ENCODE data around the gene CLPSL2.

CLPSL2 gene

DNA sequence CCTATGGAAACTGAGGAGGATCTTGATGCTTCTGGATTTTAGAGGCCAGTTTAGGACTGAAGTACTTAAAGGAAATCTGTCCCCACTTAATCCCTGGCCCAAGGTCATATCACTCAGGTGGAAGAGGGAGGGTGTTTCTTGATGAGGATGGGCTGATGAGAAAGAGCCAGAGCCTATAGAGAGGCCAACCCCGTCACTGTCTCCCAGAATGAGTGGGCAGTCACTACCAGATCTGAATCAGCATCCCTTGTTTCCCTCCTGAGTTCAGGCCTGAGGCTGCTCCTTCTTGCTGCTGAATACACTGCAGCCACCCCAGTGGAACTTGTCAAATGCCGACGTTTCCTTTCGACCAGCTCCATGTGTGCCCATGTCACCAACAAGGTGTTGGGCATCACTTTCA is 24.8 kb upstream of the CLPSL2 start:
- H3K27ac ChIP-seq: no peak overlapping the region
- TF ChIP-seq CTCF (conservative IDR thresholded peaks at IDR 0.05): no peak

GRCh38 chr6:35752330-35752729 is 24.1 kb upstream of the CLPSL2 start:
- TF ChIP-seq CTCF (conservative IDR thresholded peaks at IDR 0.05): no peak

GRCh38 chr6:35754452-35755277 is 21.7 kb upstream of the CLPSL2 start:
- TF ChIP-seq CTCF (conservative IDR thresholded peaks at IDR 0.05): peak; percentile 29; the same call in 1 of the 2 replicates
- H3K27ac ChIP-seq: peak overlapping the region; percentile 22; the same call in 1 of the 2 replicates

More at GRCh38 chr6:35752330-35752729, 24.1 kb upstream of the CLPSL2 start:
- no peak overlapping the region for H3K27ac ChIP-seq

GRCh38 chr6:35755278-35755924 is 21.0 kb upstream of the CLPSL2 start:
- TF ChIP-seq CTCF (conservative IDR thresholded peaks at IDR 0.05): no peak
- H3K27ac ChIP-seq: peak overlapping the region; percentile 22; the same call in 1 of the 2 replicates

GRCh38 chr6:35757456-35758123 is 18.8 kb upstream of the CLPSL2 start:
- no peak overlapping the region for H3K27ac ChIP-seq
- TF ChIP-seq CTCF (conservative IDR thresholded peaks at IDR 0.05): peak; percentile 32; the same call in 1 of the 2 replicates

GRCh38 chr6:35759426-35759825 is 17.0 kb upstream of the CLPSL2 start:
- H3K27ac ChIP-seq: no peak overlapping the region

More at GRCh38 chr6:35759426-35759825, 17.0 kb upstream of the CLPSL2 start:
- TF ChIP-seq CTCF (conservative IDR thresholded peaks at IDR 0.05): no peak

Data from VCaP (cell line).